K562 (cell line): ENCODE measurements around the gene PLAAT3. TPM values are rescaled to one million over a fixed set of nuclear protein-coding genes. Genes with fewer than 3 reads are reported as not detected.

ENCODE experiments used
- ATAC-seq: fragments of 200-7000 bp; cut with Tn5 transposase; 3 replicates; pipeline ENCODE4 v1.9.1; 2020; ENCODE audit warnings: moderate library complexity
- BruUV-seq: library from RNA; stranded (reverse); fragments of 400-500 nt; replicated peaks from 2 replicates; lab custom pipeline; 2021; lab: Mats Ljungman, UMichigan
- CTCF ChIA-PET: fragments of 300-600 bp; formaldehyde crosslinking; extraction: SDS; loops from one replicate; lab custom pipeline; 2021; ENCODE audit warnings: low intra/inter-chr PET ratio; lab: Yijun Ruan, JAX
- POLR2A ChIA-PET: fragments of 300-600, 350-650 bp; sonication (Branson Sonifier 250); formaldehyde crosslinking; extraction: SDS; loops from one replicate; lab custom pipeline; 2021; ENCODE audit warnings: antibody characterized with exemption, inconsistent platforms; lab: Yijun Ruan, JAX
- DNase-seq, 4 experiments: peaks; one replicate each; pipeline versions ENCODE4 v3.0.0 to v3.0.0-alpha.2; 2011 to 2018; ENCODE audit warnings: low spot score in 3 of 4, mixed read lengths in 3 of 4; ENCODE audit errors: extremely low read depth in 1 of 4
- FAIRE-seq: peaks from 2 replicates; lab custom pipeline; 2011; peaks lifted over from hg19 to GRCh38; lab: Jason Lieb, UNC
- H2AFZ ChIP-seq: 2 replicates; pipeline ENCODE4 v1.6.0; 2011; ENCODE audit warnings: low read depth, low read length, control low read depth, inconsistent platforms
- H3K27ac ChIP-seq: fragments of 200-600 bp; 3 replicates; pipeline ENCODE4 v1.8.0; 2011; ENCODE audit warnings: low read depth, mild to moderate bottlenecking, control low read depth, inconsistent platforms, low read length, moderate library complexity, mixed read lengths; ENCODE audit errors: extremely low read depth
- H3K27me3 ChIP-seq, 2 experiments: fragments of 300-600 bp in 1 of 2; 2 replicates in 1 of 2; 3 replicates in 1 of 2; pipeline versions ENCODE4 v1.6.0 to v1.8.0; 2011; ENCODE audit warnings: inconsistent platforms in 2 of 2, low read length in 2 of 2, mild to moderate bottlenecking in 1 of 2, mixed read lengths in 1 of 2, moderate library complexity in 1 of 2; ENCODE audit not compliant: control insufficient read depth in 2 of 2, insufficient read depth in 2 of 2
- H3K36me3 ChIP-seq: fragments of 300-600 bp; 3 replicates; pipeline ENCODE4 v1.8.0; 2011; ENCODE audit warnings: mild to moderate bottlenecking, low read length, inconsistent platforms; ENCODE audit not compliant: control insufficient read depth, insufficient read depth
- H3K4me1 ChIP-seq, 2 experiments: fragments of 200-600 bp in 1 of 2; replicated peaks in 1 of 2; 2 replicates in 1 of 2; 3 replicates in 1 of 2; pipeline versions ENCODE4 v1.5.1 to v1.8.0; 2011; ENCODE audit warnings: inconsistent platforms in 2 of 2, low read length in 2 of 2, mild to moderate bottlenecking in 1 of 2, mixed read lengths in 1 of 2, moderate library complexity in 1 of 2; ENCODE audit not compliant: control insufficient read depth in 2 of 2, insufficient read depth in 2 of 2
- H3K4me2 ChIP-seq: 2 replicates; pipeline ENCODE4 v1.6.1; 2011; ENCODE audit warnings: low read length, control low read depth, inconsistent platforms, mixed read lengths; ENCODE audit not compliant: insufficient read depth
- H3K4me3 ChIP-seq: fragments of 200-600 bp; sonication (generic), shearing (Covaris generic); 2 replicates; pipeline ENCODE4 v1.5.1; 2016; ENCODE audit warnings: control low read depth, inconsistent platforms
- H3K79me2 ChIP-seq: fragments of 200-600 bp; 3 replicates; pipeline ENCODE4 v1.8.0; 2011; ENCODE audit warnings: low read length, inconsistent platforms; ENCODE audit not compliant: control insufficient read depth, insufficient read depth
- H3K9ac ChIP-seq, 2 experiments: 2 replicates each; pipeline versions ENCODE4 v1.6.0 to v1.6.1; 2011; ENCODE audit warnings: low read depth in 2 of 2, low read length in 2 of 2, control low read depth in 1 of 2, inconsistent platforms in 1 of 2, mild to moderate bottlenecking in 1 of 2, mixed read lengths in 1 of 2; ENCODE audit not compliant: insufficient read depth in 1 of 2
- H3K9me1 ChIP-seq: one replicate; pipeline ENCODE4 v1.6.0; 2011; ENCODE audit warnings: inconsistent platforms, mild to moderate bottlenecking, low read length, moderate library complexity; ENCODE audit not compliant: control insufficient read depth, insufficient read depth
- H3K9me3 ChIP-seq: replicated peaks from 2 replicates; pipeline ENCODE4 v1.5.1; 2011; ENCODE audit warnings: low read depth, low read length, inconsistent platforms; ENCODE audit not compliant: control insufficient read depth, insufficient read depth
- H4K20me1 ChIP-seq: replicated peaks from 2 replicates; pipeline ENCODE4 v1.6.1; 2011; ENCODE audit warnings: low read length, inconsistent platforms, mixed read lengths; ENCODE audit not compliant: control insufficient read depth, insufficient read depth
- CCAR2 ChIP-seq: fragments of 200-400 bp; formaldehyde crosslinking; IDR thresholded peaks from 2 replicates; pipeline ENCODE4 v1.6.1; 2017; ENCODE audit warnings: mild to moderate bottlenecking, low read depth, low read length
- PHB2 ChIP-seq: fragments of 450-650 bp; IDR thresholded peaks from 2 replicates; pipeline ENCODE4 v1.6.1; 2017; ENCODE audit warnings: low read depth
- RNF2 ChIP-seq: sonication (generic); IDR thresholded peaks from 2 replicates; pipeline ENCODE4 v1.6.1; 2016
- SRSF1 ChIP-seq: fragments of 200-400 bp; formaldehyde crosslinking; IDR thresholded peaks from 2 replicates; pipeline ENCODE4 v1.6.1; 2017; ENCODE audit warnings: mild to moderate bottlenecking, low read depth, low read length, moderate library complexity
- SRSF9 ChIP-seq: fragments of 200-400 bp; formaldehyde crosslinking; IDR thresholded peaks from 2 replicates; pipeline ENCODE4 v1.6.1; 2017; ENCODE audit warnings: low read depth, low read length, borderline replicate concordance
- YBX1 ChIP-seq: fragments of 450-650 bp; IDR thresholded peaks from 2 replicates; pipeline ENCODE4 v1.7.1; 2016; ENCODE audit warnings: mild to moderate bottlenecking
- ZNF316 ChIP-seq: fragments of 450-650 bp; IDR thresholded peaks from 2 replicates; pipeline ENCODE4 v1.6.1; 2016
- WGBS: fragments of 100-300 bp; shearing (Covaris generic); methylation state at CpG from one replicate; pipeline ENCODE4 v1.1.6; 2016; ENCODE audit warnings: low coverage, mixed read lengths; ENCODE audit not compliant: insufficient coverage; ENCODE audit errors: missing lambda C conversion rate; 5-methylcytosine and 5-hydroxymethylcytosine counted together
- in situ Hi-C: fragments of 300-500 bp; cut with MboI; formaldehyde crosslinking; loops from 4 replicates; pipeline ENCODE4 v1.15.0; 2018; ENCODE audit warnings: inconsistent platforms, mixed read lengths
- intact Hi-C: fragments of 100-400 bp; cut with micrococcal nuclease; formaldehyde crosslinking; loops from 2 replicates; pipeline ENCODE4 v1.14.2; 2022
- polyA plus RNA-seq, 8 experiments: library from polyadenylated mRNA; depleted of rRNA in 4 of 8; stranded (reverse) in 5 of 8; unstranded in 3 of 8; fragments of >200 nt; fragmentation: Nextera tagmentation in 2 of 8; fragmentation: Illumina TruSeq in 1 of 8; extraction: Ambion mirVana in 2 of 8; extraction: Trizol in 1 of 8; gene quantifications; 2 replicates each; pipeline versions ENCODE4 v1.2.1 to v1.2.3, GENCODE V29; 2011 to 2014; ENCODE audit warnings: inconsistent platforms in 1 of 8, missing spikeins in 1 of 8
- total RNA-seq, 7 experiments: library from RNA; depleted of rRNA in 6 of 7; stranded (reverse); fragments of >200 nt in 6 of 7; fragmentation: Illumina TruSeq in 2 of 7; extraction: Trizol in 2 of 7; gene quantifications; 2 replicates each; pipeline versions ENCODE4 v1.2.1 to v1.2.3, GENCODE V29; 2011 to 2021; ENCODE audit warnings: low replicate concordance in 1 of 7
- TF ChIP-seq, protein P1 (sequence below): fragments of 250-450 bp; sonication (Bioruptor Pico); IDR thresholded peaks from 2 replicates; pipeline ENCODE4 v1.9.0; 2021; ENCODE audit warnings: mild to moderate bottlenecking, inconsistent platforms
- TF ChIP-seq, protein P2 (sequence below): IDR thresholded peaks from 2 replicates; pipeline ENCODE4 v1.6.1; 2011; ENCODE audit not compliant: insufficient read length; ENCODE audit errors: extremely low read depth
- TF ChIP-seq, protein P3 (sequence below): fragments of 250-450 bp; sonication (Bioruptor Pico); IDR thresholded peaks from 2 replicates; pipeline ENCODE4 v1.8.0; 2021; ENCODE audit warnings: mild to moderate bottlenecking, moderate library complexity
- TF ChIP-seq, protein P4 (sequence below): fragments of 250-450 bp; sonication (Bioruptor Pico); IDR thresholded peaks from 2 replicates; pipeline ENCODE4 v1.5.0; 2022; ENCODE audit warnings: mild to moderate bottlenecking

PLAAT3 gene
- total and polyA plus RNA-seq, 9 of the 15 experiments (the other 6 are each of a cell fraction or from before 2014, with no cell fraction given): 0.80 to 2.7 (median 1.4) TPM

DNA sequence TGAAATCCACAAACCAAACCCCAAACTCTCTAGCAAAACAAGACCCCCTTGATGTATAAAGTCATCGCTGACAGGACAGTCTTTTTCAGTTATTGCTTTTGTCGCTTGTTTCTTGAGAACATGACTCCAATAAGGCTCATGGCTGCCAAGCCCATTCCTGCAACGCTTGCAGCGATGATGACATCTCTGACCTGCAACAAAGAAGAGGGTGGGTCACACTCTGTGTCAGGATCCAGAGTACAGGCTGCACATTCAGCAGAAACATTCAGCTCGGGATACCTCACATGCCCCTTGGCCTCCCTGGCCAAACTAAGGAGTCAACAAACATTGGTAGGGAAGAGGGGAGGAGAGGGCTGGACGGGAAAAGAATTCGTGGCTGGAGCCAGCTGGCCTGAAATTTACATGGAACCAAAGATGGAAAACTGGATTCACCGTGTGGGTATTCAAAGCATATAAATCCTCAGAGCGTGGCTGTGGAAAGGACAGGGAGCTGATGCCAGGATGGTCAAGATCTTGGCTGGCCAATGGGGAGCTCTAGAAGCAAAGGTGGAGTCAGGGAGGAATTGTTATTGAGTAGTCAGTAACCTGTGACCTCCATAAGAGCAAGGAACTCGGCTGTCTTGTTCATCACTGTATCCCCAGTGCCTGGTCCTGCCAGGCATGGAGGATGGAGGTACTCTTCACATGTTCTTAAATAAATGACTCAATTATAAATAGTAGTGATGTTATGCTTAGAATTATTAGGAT lies 39.2 kb downstream of the PLAAT3 start (continued):
- no peak for TF ChIP-seq SRSF9
- peak; percentile 34 for TF ChIP-seq ZNF316

DNA sequence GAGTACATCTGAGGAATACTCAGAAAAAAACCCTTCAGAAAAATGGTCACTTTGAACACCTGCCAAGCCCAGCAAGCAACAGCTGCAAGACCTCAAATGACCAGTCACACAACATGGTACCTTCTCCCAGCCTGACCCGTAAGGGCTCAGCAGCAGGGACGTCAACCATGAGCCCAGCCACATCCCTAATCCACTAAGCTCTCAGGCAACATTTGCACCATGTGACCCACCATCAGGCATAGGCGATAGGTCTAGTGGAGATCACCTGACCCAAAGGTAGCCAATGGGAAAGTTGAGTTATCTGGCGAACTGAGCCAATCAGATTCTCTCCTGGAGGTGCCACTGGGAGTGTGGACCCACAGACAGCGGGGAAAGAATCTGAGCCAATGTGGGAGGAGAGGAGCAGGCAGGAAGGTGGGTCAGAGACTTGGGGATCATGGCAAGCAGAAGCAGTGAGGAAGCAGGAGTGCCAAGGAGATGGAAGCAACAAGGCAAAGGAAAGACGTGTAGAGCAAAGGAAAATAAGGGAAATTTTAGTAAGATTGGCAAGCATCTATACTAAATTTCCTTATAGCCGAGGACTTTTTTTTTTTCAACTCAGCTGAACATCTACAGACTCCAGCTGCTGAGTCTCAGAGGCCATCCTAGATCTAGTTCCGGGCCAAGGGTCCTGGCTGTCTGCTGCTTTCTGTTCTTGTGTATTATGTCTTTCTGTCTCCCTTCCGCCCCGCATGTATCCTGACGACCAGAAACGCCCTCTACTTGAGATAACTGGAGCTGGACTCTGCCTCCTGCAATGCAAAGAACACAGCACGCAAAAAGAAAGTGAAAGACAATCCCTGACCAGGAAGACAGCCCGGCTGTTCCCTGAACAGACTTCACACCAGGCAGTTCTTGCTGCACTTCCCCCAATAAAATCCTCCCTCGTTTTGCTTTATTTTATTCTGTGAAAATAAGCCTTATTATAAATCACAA lies 40.1 kb downstream of the PLAAT3 start:
- ATAC-seq (peak; percentile 99), FAIRE-seq (peak; percentile 93), DNase-seq (peak; percentile 34 to 90 (median 64))
- Histone ChIP-seq H3K79me2 (no peaks in the 10 kb centered on the region), H3K4me2 (peak overlapping the region; percentile 72), H3K4me1 (peaks cover 6 to 15% of the 10 kb centered on the region in 2 experiments; a peak in 3 of 5 replicates), H3K27me3 (no peaks in the 10 kb centered on the region), H3K27ac (peak overlapping the region; percentile 61), H3K9ac (peak overlapping the region in 1 of 2 experiments; percentile 52; a peak in 2 of 4 replicates), H3K9me3 (peaks cover 3% of the 10 kb centered on the region; the same call in 1 of the 2 replicates), H3K9me1 (no peaks in the 10 kb centered on the region), H4K20me1 (no peaks in the 10 kb centered on the region), H3K4me3 (peak overlapping the region; percentile 7; the same call in 1 of the 2 replicates), H2AFZ (peak overlapping the region; percentile 88), H3K36me3 (no peaks in the 10 kb centered on the region)
- intact Hi-C loops (no loop called here), in situ Hi-C loops (no loop called here)
- ChIA-PET POLR2A (interaction anchor here (0.6 to 1.5 kb wide), 6 partner anchors 9 to 95 kb away, joined by 3 to 6 read pairs (median 3); partner anchors contain the start of gene LGALS12), CTCF (no interaction called here)
- 34% methylated on average over 15 of the region's 15 CpGs for WGBS
- no TSS peak for BruUV-seq
- TF ChIP-seq SRSF1: no peak
- TF ChIP-seq, protein P1, sequence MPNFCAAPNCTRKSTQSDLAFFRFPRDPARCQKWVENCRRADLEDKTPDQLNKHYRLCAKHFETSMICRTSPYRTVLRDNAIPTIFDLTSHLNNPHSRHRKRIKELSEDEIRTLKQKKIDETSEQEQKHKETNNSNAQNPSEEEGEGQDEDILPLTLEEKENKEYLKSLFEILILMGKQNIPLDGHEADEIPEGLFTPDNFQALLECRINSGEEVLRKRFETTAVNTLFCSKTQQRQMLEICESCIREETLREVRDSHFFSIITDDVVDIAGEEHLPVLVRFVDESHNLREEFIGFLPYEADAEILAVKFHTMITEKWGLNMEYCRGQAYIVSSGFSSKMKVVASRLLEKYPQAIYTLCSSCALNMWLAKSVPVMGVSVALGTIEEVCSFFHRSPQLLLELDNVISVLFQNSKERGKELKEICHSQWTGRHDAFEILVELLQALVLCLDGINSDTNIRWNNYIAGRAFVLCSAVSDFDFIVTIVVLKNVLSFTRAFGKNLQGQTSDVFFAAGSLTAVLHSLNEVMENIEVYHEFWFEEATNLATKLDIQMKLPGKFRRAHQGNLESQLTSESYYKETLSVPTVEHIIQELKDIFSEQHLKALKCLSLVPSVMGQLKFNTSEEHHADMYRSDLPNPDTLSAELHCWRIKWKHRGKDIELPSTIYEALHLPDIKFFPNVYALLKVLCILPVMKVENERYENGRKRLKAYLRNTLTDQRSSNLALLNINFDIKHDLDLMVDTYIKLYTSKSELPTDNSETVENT (CRISPR knock-in tag): no peak
- TF ChIP-seq, protein P2, sequence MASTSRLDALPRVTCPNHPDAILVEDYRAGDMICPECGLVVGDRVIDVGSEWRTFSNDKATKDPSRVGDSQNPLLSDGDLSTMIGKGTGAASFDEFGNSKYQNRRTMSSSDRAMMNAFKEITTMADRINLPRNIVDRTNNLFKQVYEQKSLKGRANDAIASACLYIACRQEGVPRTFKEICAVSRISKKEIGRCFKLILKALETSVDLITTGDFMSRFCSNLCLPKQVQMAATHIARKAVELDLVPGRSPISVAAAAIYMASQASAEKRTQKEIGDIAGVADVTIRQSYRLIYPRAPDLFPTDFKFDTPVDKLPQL: no peak
- TF ChIP-seq, protein P3, sequence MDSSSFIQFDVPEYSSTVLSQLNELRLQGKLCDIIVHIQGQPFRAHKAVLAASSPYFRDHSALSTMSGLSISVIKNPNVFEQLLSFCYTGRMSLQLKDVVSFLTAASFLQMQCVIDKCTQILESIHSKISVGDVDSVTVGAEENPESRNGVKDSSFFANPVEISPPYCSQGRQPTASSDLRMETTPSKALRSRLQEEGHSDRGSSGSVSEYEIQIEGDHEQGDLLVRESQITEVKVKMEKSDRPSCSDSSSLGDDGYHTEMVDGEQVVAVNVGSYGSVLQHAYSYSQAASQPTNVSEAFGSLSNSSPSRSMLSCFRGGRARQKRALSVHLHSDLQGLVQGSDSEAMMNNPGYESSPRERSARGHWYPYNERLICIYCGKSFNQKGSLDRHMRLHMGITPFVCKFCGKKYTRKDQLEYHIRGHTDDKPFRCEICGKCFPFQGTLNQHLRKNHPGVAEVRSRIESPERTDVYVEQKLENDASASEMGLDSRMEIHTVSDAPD: no peak
- TF ChIP-seq, protein P4, sequence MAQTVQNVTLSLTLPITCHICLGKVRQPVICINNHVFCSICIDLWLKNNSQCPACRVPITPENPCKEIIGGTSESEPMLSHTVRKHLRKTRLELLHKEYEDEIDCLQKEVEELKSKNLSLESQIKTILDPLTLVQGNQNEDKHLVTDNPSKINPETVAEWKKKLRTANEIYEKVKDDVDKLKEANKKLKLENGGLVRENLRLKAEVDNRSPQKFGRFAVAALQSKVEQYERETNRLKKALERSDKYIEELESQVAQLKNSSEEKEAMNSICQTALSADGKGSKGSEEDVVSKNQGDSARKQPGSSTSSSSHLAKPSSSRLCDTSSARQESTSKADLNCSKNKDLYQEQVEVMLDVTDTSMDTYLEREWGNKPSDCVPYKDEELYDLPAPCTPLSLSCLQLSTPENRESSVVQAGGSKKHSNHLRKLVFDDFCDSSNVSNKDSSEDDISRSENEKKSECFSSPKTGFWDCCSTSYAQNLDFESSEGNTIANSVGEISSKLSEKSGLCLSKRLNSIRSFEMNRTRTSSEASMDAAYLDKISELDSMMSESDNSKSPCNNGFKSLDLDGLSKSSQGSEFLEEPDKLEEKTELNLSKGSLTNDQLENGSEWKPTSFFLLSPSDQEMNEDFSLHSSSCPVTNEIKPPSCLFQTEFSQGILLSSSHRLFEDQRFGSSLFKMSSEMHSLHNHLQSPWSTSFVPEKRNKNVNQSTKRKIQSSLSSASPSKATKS: no peak
- TF ChIP-seq PHB2: no peak; the same call in 1 of the 2 replicates
- TF ChIP-seq YBX1: no peak
- TF ChIP-seq RNF2: peak; percentile 59; the same call in 1 of the 2 replicates
- no peak for TF ChIP-seq CCAR2
